Measurements from ENCODE around the gene H2BW1. TPM values are rescaled to one million over a fixed set of nuclear protein-coding genes. Genes with fewer than 3 reads are reported as not detected.
"Not testable (repeated sequence)": the region's sequence is repeated elsewhere in the genome, so short reads cannot be mapped to it uniquely, and the experiment has no call there.

Gene H2BW1
- total RNA-seq = not detected
- not detected for polyA plus RNA-seq
- not detected for total RNA-seq

DNA sequence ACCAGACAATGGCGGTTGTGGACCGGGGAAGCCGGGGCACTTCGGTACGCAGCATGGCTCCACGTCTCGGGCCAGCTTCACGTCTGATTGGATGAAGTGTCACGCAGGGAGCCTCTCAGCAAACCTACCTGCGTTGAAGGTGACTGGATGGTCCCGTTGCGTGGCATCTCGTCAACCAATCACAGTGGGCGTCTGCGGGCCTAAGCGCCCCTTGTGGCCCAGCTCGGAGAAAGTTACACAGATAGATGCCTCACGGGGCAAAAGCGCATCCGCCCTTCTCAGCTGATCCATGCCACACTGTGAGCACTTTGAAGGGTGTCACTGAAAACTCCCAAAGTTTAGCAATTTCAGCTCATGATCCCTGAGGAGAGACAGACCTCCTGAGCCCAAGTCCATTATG lies at the start of gene H2BW1:
Gene H2BW1, minus strand, starts transcription at position 103 of the 400 bp plus-strand sequence. CDS start 132 bp downstream, outside the sequence.
- intact Hi-C loops (cut with micrococcal nuclease) = no loop called here
- ChIA-PET CTCF (no interaction called here), POLR2A (no interaction called here)
- no peak within 1 kb of the TSS for H3K4me3 Mint-ChIP-seq
- Histone ChIP-seq H3K4me1 (ENCODE audit: control insufficient read depth in 2 of 2, insufficient read depth in 2 of 2, low read length in 2 of 2) (no peaks in the 10 kb centered on the region), H3K27me3 (ENCODE audit: control insufficient read depth in 2 of 2, insufficient read depth in 2 of 2, low read length in 2 of 2) (no peaks in the 10 kb centered on the region), H3K36me3 (ENCODE audit: control insufficient read depth in 2 of 3, insufficient read depth in 3 of 3, low read length in 3 of 3) (no peaks in the 10 kb centered on the region), H3K27ac (ENCODE audit: low read depth, low read length) (no peak within 1 kb of the TSS), H3K4me3 (ENCODE audit: low read length) (no peak within 1 kb of the TSS), H3K9me3 (ENCODE audit: control insufficient read depth in 2 of 3, low read length in 3 of 3) (no peaks in the 10 kb centered on the region)
- H3K36me3 Mint-ChIP-seq = no peaks in the 10 kb centered on the region
- DNase-seq = no peak
- no peak for ATAC-seq
- H3K27me3 Mint-ChIP-seq = peaks cover 0 to 6% (median 3%) of the 10 kb centered on the region in 5 donors
- H3K9me3 Mint-ChIP-seq = no peaks in the 10 kb centered on the region
- H3K4me1 Mint-ChIP-seq = no peaks in the 10 kb centered on the region
- H3K27ac Mint-ChIP-seq = no peak within 1 kb of the TSS

DNA sequence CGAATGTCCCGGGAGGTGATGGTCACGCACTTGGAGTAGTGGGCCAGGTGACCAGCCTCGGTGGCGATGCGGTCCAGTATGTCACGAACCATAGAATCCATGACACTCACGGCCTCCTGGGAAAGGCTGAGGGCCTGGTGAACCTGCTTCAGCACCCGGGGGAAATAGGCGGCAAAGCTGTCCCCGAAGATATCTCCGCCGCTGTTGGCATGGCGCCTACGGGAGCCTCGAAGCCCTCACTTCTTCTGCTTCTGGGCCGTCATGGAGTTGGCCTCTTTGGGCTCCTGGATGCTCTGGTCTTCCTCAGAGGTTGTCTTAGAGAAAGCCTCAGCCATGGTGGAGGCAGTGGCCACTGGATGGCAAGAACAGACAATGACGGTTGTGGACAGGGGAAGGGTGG lies 49.1 kb upstream of the H2BW1 start:
- H3K27me3 ChIP-seq (ENCODE audit: control insufficient read depth in 2 of 2, insufficient read depth in 2 of 2, low read length in 2 of 2); H3K4me3 ChIP-seq (ENCODE audit: low read length); H3K27ac Mint-ChIP-seq; intact Hi-C loops (cut with micrococcal nuclease); H3K27ac ChIP-seq (ENCODE audit: low read depth, low read length); H3K36me3 Mint-ChIP-seq; H3K4me1 Mint-ChIP-seq; ATAC-seq; DNase-seq; POLR2A ChIA-PET; H3K4me3 Mint-ChIP-seq; CTCF ChIA-PET; H3K9me3 ChIP-seq (ENCODE audit: control insufficient read depth in 2 of 3, low read length in 3 of 3); H3K27me3 Mint-ChIP-seq; H3K4me1 ChIP-seq (ENCODE audit: control insufficient read depth in 2 of 2, insufficient read depth in 2 of 2, low read length in 2 of 2); H3K36me3 ChIP-seq (ENCODE audit: control insufficient read depth in 2 of 3, insufficient read depth in 3 of 3, low read length in 3 of 3); H3K9me3 Mint-ChIP-seq: not testable (repeated sequence)

GRCh38 chrX:104054956-104055355 lies 41.4 kb upstream of the H2BW1 start:
- H3K9me3 Mint-ChIP-seq; H3K4me1 Mint-ChIP-seq; ATAC-seq; H3K27ac Mint-ChIP-seq; H3K36me3 ChIP-seq (ENCODE audit: control insufficient read depth in 2 of 3, insufficient read depth in 3 of 3, low read length in 3 of 3); H3K4me1 ChIP-seq (ENCODE audit: control insufficient read depth in 2 of 2, insufficient read depth in 2 of 2, low read length in 2 of 2); H3K27ac ChIP-seq (ENCODE audit: low read depth, low read length); POLR2A ChIA-PET; H3K4me3 Mint-ChIP-seq; H3K36me3 Mint-ChIP-seq; intact Hi-C loops (cut with micrococcal nuclease); DNase-seq; H3K27me3 ChIP-seq (ENCODE audit: control insufficient read depth in 2 of 2, insufficient read depth in 2 of 2, low read length in 2 of 2); CTCF ChIA-PET; H3K4me3 ChIP-seq (ENCODE audit: low read length); H3K27me3 Mint-ChIP-seq; H3K9me3 ChIP-seq (ENCODE audit: control insufficient read depth in 2 of 3, low read length in 3 of 3): not testable (repeated sequence)

- H3K4me3 ChIP-seq (ENCODE audit: low read length) = no peak overlapping the region
- no peak for DNase-seq
- peaks cover 0 to 15% (median 14%) of the 10 kb centered on the region in 5 donors for H3K27me3 Mint-ChIP-seq
Observed at GRCh38 chrX:104047171-104047570, 33.7 kb upstream of the H2BW1 start.

DNA sequence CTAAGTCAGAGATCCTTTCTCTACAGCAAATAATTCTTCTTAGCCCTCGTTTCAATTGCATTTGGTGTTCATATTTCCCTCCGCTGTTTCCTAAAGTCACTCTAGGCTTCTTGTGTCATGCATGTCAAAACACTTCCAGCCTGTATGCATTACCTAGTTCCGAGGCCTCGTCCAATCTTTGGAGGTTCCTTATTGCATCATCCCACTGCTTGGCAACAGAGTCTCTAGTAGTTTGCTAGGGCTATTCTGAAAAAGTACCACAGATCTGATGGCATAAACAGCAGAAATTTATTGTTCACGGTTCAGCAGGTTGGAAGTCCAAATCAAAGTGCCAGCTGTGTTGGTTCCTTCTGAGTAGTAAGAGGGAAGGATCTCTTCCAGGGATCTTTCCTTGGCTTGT lies 32.1 kb upstream of the H2BW1 start:
- no peak for ATAC-seq
- Histone ChIP-seq H3K4me1 (ENCODE audit: control insufficient read depth in 2 of 2, insufficient read depth in 2 of 2, low read length in 2 of 2) (no peaks in the 10 kb centered on the region), H3K36me3 (ENCODE audit: control insufficient read depth in 2 of 3, insufficient read depth in 3 of 3, low read length in 3 of 3) (no peaks in the 10 kb centered on the region), H3K27me3 (ENCODE audit: control insufficient read depth in 2 of 2, insufficient read depth in 2 of 2, low read length in 2 of 2) (no peaks in the 10 kb centered on the region), H3K4me3 (ENCODE audit: low read length) (no peak overlapping the region), H3K27ac (ENCODE audit: low read depth, low read length) (no peak overlapping the region), H3K9me3 (ENCODE audit: control insufficient read depth in 2 of 3, low read length in 3 of 3) (no peaks in the 10 kb centered on the region)
- intact Hi-C loops (cut with micrococcal nuclease) = no loop called here
- H3K9me3 Mint-ChIP-seq = no peaks in the 10 kb centered on the region
- H3K4me1 Mint-ChIP-seq = no peaks in the 10 kb centered on the region
- DNase-seq = no peak
- CTCF ChIA-PET = no interaction called here
- H3K27me3 Mint-ChIP-seq = peaks cover 0 to 15% (median 14%) of the 10 kb centered on the region in 5 donors
- H3K36me3 Mint-ChIP-seq = no peaks in the 10 kb centered on the region
- no peak overlapping the region for H3K4me3 Mint-ChIP-seq
- no peak overlapping the region for H3K27ac Mint-ChIP-seq
- POLR2A ChIA-PET = no interaction called here

More at GRCh38 chrX:104047171-104047570, 33.7 kb upstream of the H2BW1 start:
- H3K36me3 Mint-ChIP-seq = no peaks in the 10 kb centered on the region
- Histone ChIP-seq H3K36me3 (ENCODE audit: control insufficient read depth in 2 of 3, insufficient read depth in 3 of 3, low read length in 3 of 3) (no peaks in the 10 kb centered on the region), H3K27me3 (ENCODE audit: control insufficient read depth in 2 of 2, insufficient read depth in 2 of 2, low read length in 2 of 2) (no peaks in the 10 kb centered on the region), H3K27ac (ENCODE audit: low read depth, low read length) (no peak overlapping the region), H3K9me3 (ENCODE audit: control insufficient read depth in 2 of 3, low read length in 3 of 3) (no peaks in the 10 kb centered on the region), H3K4me1 (ENCODE audit: control insufficient read depth in 2 of 2, insufficient read depth in 2 of 2, low read length in 2 of 2) (no peaks in the 10 kb centered on the region)
- H3K4me1 Mint-ChIP-seq = no peaks in the 10 kb centered on the region
- no peaks in the 10 kb centered on the region for H3K9me3 Mint-ChIP-seq
- CTCF ChIA-PET = no interaction called here
- no peak overlapping the region for H3K27ac Mint-ChIP-seq
- ATAC-seq = no peak
- POLR2A ChIA-PET = no interaction called here
- no peak overlapping the region for H3K4me3 Mint-ChIP-seq
- intact Hi-C loops (cut with micrococcal nuclease) = no loop called here

DNA sequence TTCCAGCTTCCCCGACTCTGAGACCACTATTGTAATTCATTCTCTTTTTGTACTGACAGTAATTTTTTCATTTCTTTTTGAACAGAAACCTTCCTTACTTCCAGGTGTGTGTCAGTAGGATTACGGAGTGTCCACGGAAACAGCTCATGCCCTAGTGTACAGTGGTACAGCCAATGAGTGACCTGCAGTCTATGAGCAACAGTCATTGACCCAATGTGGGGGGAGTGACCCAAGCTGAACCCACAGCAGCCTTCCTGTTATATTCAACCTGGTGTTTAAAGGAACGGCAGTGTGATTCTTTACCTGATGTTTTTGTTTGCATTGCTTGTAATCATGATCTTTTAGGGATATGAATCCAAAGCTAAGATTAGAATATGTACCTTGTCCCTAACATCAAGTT lies 27.5 kb upstream of the H2BW1 start:
- no peaks in the 10 kb centered on the region for H3K36me3 Mint-ChIP-seq
- no peaks in the 10 kb centered on the region for H3K9me3 Mint-ChIP-seq
- H3K4me1 ChIP-seq (ENCODE audit: control insufficient read depth in 2 of 2, insufficient read depth in 2 of 2, low read length in 2 of 2) = no peaks in the 10 kb centered on the region
- no peaks in the 10 kb centered on the region for H3K27me3 ChIP-seq (ENCODE audit: control insufficient read depth in 2 of 2, insufficient read depth in 2 of 2, low read length in 2 of 2)
- ATAC-seq (no peak), DNase-seq (no peak)
- H3K36me3 ChIP-seq (ENCODE audit: control insufficient read depth in 2 of 3, insufficient read depth in 3 of 3, low read length in 3 of 3) = no peaks in the 10 kb centered on the region
- H3K4me3 Mint-ChIP-seq = no peak overlapping the region
- H3K9me3 ChIP-seq (ENCODE audit: control insufficient read depth in 2 of 3, low read length in 3 of 3) = no peaks in the 10 kb centered on the region
- H3K27ac Mint-ChIP-seq = no peak overlapping the region
- CTCF ChIA-PET = no interaction called here
- no peak overlapping the region for H3K27ac ChIP-seq (ENCODE audit: low read depth, low read length)
- POLR2A ChIA-PET = no interaction called here
- intact Hi-C loops (cut with micrococcal nuclease) = no loop called here
- no peak overlapping the region for H3K4me3 ChIP-seq (ENCODE audit: low read length)
- H3K27me3 Mint-ChIP-seq = peaks cover 0 to 21% (median 15%) of the 10 kb centered on the region in 5 donors
- no peaks in the 10 kb centered on the region for H3K4me1 Mint-ChIP-seq

DNA sequence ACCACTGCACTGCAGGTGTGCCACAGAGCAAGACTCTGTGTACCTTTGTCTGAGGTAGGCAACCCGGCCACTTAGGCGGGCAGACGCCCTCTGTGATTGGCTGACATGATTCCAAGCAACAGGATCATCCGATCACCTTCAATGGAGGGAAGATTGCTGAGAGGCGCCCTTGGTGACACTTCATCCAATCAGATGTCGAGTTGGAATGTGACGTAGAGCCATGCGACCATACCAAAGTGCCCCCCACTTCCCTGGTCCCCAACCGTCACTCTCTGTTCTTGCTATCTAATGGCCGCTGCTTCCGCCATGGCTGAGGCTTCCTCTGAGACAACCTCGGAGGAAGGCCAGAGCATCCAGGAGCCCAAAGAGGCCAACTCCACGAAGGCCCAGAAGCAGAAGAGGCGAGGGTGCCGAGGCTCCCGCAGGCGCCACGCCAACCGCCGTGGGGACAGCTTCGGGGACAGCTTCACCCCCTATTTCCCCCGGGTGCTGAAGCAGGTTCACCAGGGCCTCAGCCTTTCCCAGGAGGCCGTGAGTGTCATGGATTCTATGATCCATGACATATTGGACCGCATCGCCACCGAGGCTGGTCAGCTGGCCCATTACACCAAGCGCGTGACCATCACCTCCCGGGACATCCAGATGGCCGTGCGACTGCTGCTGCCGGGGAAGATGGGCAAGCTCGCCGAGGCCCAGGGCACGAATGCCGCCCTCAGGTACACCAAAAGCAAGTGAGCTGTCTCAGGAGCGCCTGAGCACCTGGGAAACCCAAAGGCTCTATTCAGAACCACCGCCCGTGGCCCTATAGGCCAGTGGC lies 26.4 kb upstream of the H2BW1 start, which contains the start of gene H2BW2:
Gene H2BW2, plus strand, starts transcription at position 268 of the 817 bp plus-strand sequence. Its CDS starts 39 bp downstream, at position 307.
- DNase-seq (no peak), ATAC-seq (no peak)
- Histone ChIP-seq H3K4me3 (ENCODE audit: low read length) (no peak within 1 kb of the TSS), H3K36me3 (ENCODE audit: control insufficient read depth in 2 of 3, insufficient read depth in 3 of 3, low read length in 3 of 3) (no peaks in the 10 kb centered on the region), H3K9me3 (ENCODE audit: control insufficient read depth in 2 of 3, low read length in 3 of 3) (no peaks in the 10 kb centered on the region), H3K27ac (ENCODE audit: low read depth, low read length) (no peak within 1 kb of the TSS), H3K4me1 (ENCODE audit: control insufficient read depth in 2 of 2, insufficient read depth in 2 of 2, low read length in 2 of 2) (no peaks in the 10 kb centered on the region), H3K27me3 (ENCODE audit: control insufficient read depth in 2 of 2, insufficient read depth in 2 of 2, low read length in 2 of 2) (no peaks in the 10 kb centered on the region)
- Mint-ChIP-seq H3K4me3 (no peak within 1 kb of the TSS), H3K27me3 (peaks cover 0 to 18% (median 12%) of the 10 kb centered on the region in 5 donors), H3K4me1 (no peaks in the 10 kb centered on the region), H3K27ac (no peak within 1 kb of the TSS), H3K36me3 (no peaks in the 10 kb centered on the region), H3K9me3 (no peaks in the 10 kb centered on the region)
- ChIA-PET CTCF (no interaction called here), POLR2A (no interaction called here)
- intact Hi-C loops (cut with micrococcal nuclease) = no loop called here

Measured in naive thymus-derived CD4-positive, alpha-beta T cell (primary cell).